ENCODE data around the gene POLR3C. TPM values are rescaled to one million over a fixed set of nuclear protein-coding genes. Genes with fewer than 3 reads are reported as not detected.

The POLR3C gene, protein sequence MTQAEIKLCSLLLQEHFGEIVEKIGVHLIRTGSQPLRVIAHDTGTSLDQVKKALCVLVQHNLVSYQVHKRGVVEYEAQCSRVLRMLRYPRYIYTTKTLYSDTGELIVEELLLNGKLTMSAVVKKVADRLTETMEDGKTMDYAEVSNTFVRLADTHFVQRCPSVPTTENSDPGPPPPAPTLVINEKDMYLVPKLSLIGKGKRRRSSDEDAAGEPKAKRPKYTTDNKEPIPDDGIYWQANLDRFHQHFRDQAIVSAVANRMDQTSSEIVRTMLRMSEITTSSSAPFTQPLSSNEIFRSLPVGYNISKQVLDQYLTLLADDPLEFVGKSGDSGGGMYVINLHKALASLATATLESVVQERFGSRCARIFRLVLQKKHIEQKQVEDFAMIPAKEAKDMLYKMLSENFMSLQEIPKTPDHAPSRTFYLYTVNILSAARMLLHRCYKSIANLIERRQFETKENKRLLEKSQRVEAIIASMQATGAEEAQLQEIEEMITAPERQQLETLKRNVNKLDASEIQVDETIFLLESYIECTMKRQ
- total RNA-seq: 48.3 and 56.2 TPM in 2 replicates

GRCh38 chr1:145823565-145824498 lies at the start of gene POLR3C, which contains the start of gene RNF115:
Gene POLR3C, plus strand, starts transcription at chr1:145824200. Its CDS starts 1,577 bp downstream, at chr1:145825777.
Gene RNF115, minus strand, starts transcription at chr1:145824095. Its CDS starts 222 bp downstream, at chr1:145823873.

GRCh38 chr1:145845514-145846161 lies 21.6 kb downstream of the POLR3C start, which contains the start of gene NUDT17:
Gene NUDT17, plus strand, starts transcription at chr1:145845630. Its CDS starts 11 bp downstream, at chr1:145845641.

DNA sequence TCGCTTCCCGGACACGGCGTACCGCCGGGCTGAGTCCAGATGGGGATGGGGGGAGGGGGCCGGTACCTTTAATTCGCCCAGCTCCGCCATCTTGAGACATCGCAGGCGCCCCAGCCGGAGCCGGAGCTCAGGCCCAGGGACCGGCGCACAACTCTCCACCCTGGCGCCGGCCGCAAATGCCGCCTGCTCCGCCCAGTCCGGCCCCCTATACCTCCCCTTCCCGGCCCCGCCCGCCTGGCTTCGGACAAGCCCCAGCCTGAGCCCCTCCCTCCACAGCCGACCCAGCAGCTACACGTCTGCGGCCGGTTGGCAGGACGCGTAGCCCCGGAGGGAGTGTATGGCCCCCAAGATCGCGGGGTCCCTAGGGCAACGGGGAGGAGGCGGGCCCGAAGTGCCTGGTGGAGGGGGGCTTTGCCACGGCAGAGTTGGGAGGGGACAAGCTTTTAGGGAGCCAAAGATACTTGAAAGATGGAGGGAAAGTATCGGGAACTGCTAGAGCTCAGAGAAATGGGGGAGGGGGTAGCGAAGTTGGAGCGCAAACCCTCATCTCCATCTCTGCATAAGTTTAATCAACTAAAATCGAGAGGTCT lies 35.0 kb downstream of the POLR3C start, which contains the start of gene PIAS3:
PIAS3 (minus strand) TSS at position 181 of the 590 bp plus-strand sequence; CDS start at position 90, 91 bp downstream.

DNA sequence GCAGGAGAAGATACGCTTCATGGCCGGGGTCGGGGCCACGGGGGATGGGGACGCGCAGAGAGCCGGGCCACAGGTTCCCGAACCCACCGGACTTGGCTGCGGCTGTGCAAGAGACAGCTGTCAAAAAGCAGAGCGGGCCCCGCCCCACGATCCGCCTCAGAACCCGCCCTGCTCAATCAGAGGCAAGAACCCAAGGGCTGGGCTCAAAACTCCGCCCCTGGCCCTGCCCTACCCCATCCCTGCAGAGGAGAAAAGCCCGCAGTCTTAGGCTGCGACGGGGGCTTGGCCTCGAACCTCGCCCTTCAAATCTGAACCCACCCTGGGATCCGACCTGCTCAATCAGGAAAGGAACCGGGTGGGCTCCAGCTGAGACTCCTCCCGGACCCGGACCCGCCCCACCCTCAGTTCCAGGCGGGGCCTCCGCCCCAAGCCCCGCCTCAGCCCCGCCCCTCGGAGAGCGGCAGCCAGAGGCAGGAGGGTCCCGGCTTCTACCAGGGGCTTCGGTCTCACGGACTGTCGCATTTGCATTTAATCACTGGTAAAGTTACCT lies 61.8 kb downstream of the POLR3C start, which contains the start of gene ANKRD35:
ANKRD35 (minus strand) TSS at position 129 of the 550 bp plus-strand sequence; CDS start at position 21, 108 bp downstream.

Small RNAs within 50 kb of the gene (small RNA-seq; reads per million reads assigned to genes)
- not detected for gene MIR6736

Other genes starting within 250 kb of the POLR3C start
- gene GPR89A, start 216.2 kb upstream of the POLR3C start, total RNA-seq: 23.5 and 25.8 TPM in 2 replicates
- gene PDZK1, start 116.8 kb upstream of the POLR3C start, total RNA-seq: 0.29 and 0.33 TPM in 2 replicates
- not detected in 2 replicates for gene CD160, start 104.7 kb upstream of the POLR3C start, total RNA-seq
- gene RNF115, start 105 bp upstream of the POLR3C start, total RNA-seq: 18.0 and 20.3 TPM in 2 replicates
- 2.6 and 3.7 TPM in 2 replicates for gene NUDT17, start 21.4 kb downstream of the POLR3C start, total RNA-seq
- gene PIAS3, start 34.9 kb downstream of the POLR3C start, total RNA-seq: 18.3 and 19.6 TPM in 2 replicates
- under 0.01 and 0.10 TPM in 2 replicates for gene ANKRD35, start 61.7 kb downstream of the POLR3C start, total RNA-seq
- gene ITGA10, start 85.8 kb downstream of the POLR3C start, total RNA-seq: 40.2 and 51.3 TPM in 2 replicates
- 22.5 and 28.1 TPM in 2 replicates for gene PEX11B, start 94.5 kb downstream of the POLR3C start, total RNA-seq
- gene RBM8A, start 103.3 kb downstream of the POLR3C start, total RNA-seq: 92.4 and 142 TPM in 2 replicates
- 51.5 and 52.3 TPM in 2 replicates for gene LIX1L, start 133.8 kb downstream of the POLR3C start, total RNA-seq
- 0.19 and 0.33 TPM in 2 replicates for gene ANKRD34A, start 140.4 kb downstream of the POLR3C start, total RNA-seq
- 8.1 and 10.8 TPM in 2 replicates for gene POLR3GL, start 140.5 kb downstream of the POLR3C start, total RNA-seq
- 12.9 and 62.1 TPM in 2 replicates for gene TXNIP, start 172.4 kb downstream of the POLR3C start, total RNA-seq
- gene HJV, start 197.5 kb downstream of the POLR3C start, total RNA-seq: not detected in 2 replicates